NCI-H345 (cell line): ENCODE measurements around the gene POLR3F.
"Not testable (repeated sequence)": the region's sequence is repeated elsewhere in the genome, so short reads cannot be mapped to it uniquely, and the experiment has no call there.

Experiments
- DNase-seq: peaks from one replicate; lab custom pipeline; 2025; lab: John Stamatoyannopoulos, UW

The POLR3F gene

GRCh38 chr20:18506744-18507143 lies 39.6 kb downstream of the POLR3F start:
- no peak for DNase-seq

- peak; percentile 99 for DNase-seq
Observed at GRCh38 chr20:18507218-18508191, 40.3 kb downstream of the POLR3F start, which contains the start of gene SEC23B. TSS of gene SEC23B (plus strand) at chr20:18507940. CDS start at chr20:18510836, 2,896 bp downstream.

GRCh38 chr20:18511571-18511970 lies 44.4 kb downstream of the POLR3F start:
- DNase-seq: no peak

DNA sequence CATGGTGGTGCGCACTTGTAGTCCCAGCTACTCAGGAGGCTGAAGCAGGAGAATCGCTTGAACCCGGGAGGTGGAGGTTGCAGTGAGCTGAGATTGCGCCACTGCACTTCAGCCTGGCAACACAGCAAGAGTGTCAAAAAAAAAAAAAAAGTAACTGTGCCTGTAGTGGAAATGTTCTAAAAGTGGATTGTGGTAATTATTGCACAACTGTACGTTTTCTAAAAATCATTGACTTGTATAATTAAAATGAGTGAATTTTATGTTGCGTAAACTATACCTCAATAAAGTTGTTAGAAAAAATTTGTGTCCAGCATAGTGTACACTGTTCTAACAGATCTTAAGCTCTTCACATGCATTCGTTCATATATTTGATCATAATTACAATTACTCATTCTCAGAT lies 46.0 kb downstream of the POLR3F start:
- DNase-seq: no peak

DNA sequence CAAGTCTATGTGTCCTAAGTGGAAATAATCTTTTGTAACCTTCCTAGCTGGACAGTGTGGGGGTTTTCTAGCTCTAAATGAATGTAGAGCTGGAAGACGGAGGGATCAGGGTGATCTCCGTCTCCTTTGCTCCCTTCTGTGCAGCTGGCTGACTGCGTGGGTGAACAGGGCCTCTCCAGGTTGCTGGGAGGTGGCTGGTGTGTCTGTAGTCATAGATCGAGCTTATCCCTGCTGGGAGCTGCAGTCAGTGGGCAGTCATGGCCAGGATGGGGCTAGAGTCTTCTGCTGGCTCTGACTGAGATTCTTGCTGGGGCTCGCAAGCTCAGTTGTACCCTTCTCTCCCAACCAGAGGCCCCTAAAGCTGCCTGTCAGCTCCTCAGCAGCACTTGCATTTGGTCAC lies 46.9 kb downstream of the POLR3F start:
- DNase-seq: no peak

GRCh38 chr20:18515973-18516372 lies 48.8 kb downstream of the POLR3F start:
- DNase-seq: no peak

- DNase-seq: not testable (repeated sequence)
Observed at GRCh38 chr20:18522066-18522465, 54.9 kb downstream of the POLR3F start.

- DNase-seq: no peak
Observed at GRCh38 chr20:18523066-18523465, 55.9 kb downstream of the POLR3F start.

DNA sequence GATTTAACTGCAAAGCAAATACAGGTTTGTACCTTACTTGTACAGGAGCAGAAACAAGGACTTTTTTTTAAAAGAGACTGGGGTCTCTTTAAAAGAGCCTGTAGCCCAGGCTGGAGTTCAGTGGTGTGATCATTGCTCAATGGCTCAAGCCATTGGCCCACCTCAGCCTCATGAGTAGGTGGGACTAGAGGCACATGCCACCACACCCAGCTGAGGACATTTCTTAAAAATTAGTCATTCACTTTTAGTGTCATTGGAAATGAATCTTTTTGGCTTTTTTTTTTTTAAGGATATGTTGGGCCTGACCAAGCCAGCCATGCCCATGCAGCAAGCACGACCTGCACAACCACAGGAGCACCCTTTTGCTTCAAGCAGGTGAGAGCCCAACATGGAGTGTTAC lies 57.5 kb downstream of the POLR3F start:
- DNase-seq: no peak

DNA sequence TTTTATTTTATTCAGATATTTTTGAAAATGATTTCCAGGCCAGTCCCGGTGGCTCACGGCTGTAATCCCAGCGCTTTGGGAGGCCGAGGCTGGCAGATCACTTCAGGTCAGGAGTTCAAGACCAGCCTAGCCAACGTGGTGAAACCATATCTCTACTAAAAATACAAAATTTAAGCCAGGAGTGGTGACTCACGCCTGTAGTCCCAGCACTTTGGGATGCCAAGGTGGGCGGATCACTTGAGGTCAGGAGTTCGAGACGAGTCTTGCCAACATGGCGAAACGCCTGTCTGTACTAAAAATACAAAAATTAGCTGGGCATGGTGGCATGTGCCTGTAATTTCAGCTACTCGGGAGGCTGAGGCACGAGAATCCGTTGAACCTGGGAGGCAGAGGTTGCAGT lies 59.6 kb downstream of the POLR3F start:
- DNase-seq: not testable (repeated sequence)

DNA sequence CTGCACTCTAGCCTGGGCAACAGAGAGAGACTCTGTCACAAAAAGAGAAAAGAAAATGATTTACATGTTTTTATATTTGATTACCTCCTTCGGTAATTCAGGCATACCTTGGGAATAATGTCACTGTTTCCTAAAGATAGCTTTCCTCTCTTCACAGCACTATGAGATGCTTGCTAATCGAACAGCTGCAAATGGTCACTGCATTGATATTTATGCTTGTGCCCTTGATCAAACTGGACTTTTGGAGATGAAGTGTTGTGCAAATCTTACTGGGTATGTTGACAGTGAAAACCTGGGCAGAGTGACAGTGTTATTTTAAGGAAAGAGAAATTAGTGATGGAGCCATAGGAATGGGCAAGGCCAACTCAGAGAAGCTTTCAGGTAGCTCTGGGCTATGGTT lies 60.1 kb downstream of the POLR3F start:
- DNase-seq: no peak

GRCh38 chr20:18527836-18528235 lies 60.6 kb downstream of the POLR3F start:
- no peak for DNase-seq

DNA sequence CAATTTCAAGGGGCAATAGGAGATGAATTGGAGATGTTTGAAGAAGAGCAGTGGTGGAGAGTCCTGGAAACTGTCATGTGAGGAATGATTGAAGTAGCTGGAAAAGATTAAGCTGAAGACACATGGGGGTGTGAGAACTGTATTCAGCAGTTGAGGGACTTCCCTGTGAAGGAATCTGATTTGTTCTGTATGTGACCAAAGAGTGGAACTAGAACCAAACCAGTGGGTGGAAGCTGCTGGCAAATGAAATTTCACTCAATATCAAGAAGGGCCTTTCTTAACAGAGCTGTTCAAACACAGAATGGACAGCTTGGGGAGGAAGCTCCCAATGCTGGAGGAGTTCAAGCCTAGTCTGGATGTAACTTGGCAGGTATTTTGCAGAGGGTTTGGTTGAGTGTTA lies 61.9 kb downstream of the POLR3F start:
- no peak for DNase-seq

DNA sequence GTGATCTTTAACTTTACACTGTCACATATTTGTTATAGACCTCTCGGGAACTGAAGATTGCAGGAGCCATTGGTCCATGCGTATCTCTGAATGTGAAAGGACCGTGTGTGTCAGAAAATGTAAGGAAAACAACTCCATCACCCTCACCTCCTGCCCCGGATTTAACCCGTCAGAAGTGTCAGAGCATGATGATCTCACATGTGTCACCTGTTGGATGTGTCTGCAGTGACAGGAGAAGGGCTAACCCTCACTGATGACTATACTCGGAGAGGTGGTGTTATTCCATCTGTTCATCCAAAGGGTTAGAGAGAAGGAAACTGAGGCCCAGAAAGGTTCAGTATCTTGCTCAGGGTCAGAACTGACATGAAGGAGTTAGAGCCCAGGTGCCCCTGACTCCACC lies 65.4 kb downstream of the POLR3F start:
- DNase-seq: no peak

DNA sequence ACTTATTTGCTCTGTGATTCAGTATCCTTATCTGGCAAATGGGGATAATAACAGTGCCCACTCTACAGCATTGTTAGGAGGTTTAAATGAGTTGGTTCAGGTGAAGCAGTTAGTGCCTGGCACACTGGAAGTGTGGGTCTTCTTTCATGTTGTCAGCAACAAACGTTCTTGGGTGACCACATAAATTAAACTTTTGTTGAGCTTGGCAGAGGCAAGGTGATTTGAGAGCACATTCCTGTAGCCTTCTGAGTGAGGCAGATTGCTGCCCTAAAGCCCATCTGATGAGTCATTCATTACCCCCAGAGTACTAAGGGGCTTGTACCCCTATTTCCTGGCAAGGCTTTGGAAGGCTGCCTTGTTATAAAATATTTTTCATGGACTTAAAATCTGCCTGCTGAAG lies 66.3 kb downstream of the POLR3F start:
- DNase-seq: no peak

GRCh38 chr20:18533978-18534644 lies 66.9 kb downstream of the POLR3F start:
- no peak for DNase-seq
